ENCODE results near the gene TICAM2.

Gene TICAM2

GRCh38 chr5:115578657-115579056 is 23.6 kb downstream of the TICAM2 start:
- no peaks in the 10 kb centered on the region for H3K27me3 ChIP-seq (ENCODE audit: low read length)
- H2AFZ ChIP-seq (ENCODE audit: low read depth, low read length, severe bottlenecking), result no peak overlapping the region
- no peaks in the 10 kb centered on the region for H3F3A ChIP-seq (ENCODE audit: insufficient read depth)
- no peak overlapping the region for H3K27ac ChIP-seq (ENCODE audit: low read depth, low read length)
- no peaks in the 10 kb centered on the region for H3K9me2 ChIP-seq (replicated peaks; ENCODE audit: insufficient read depth, low read length)
- H3K4me2 ChIP-seq (ENCODE audit: low read depth, low read length, poor library complexity, severe bottlenecking), result no peak overlapping the region
- no peak overlapping the region for H3K4me3 ChIP-seq (ENCODE audit: insufficient read depth, low read length, poor library complexity, severe bottlenecking)
- no peak for TF ChIP-seq CTCF (IDR thresholded peaks at IDR 0.05; ENCODE audit: insufficient read depth, low read length, poor library complexity, severe bottlenecking)
- TF ChIP-seq EZH2phosphoT487 (conservative IDR thresholded peaks at IDR 0.05; ENCODE audit: low read length), result no peak
- no peaks in the 10 kb centered on the region for H4K20me1 ChIP-seq (ENCODE audit: low read depth, low read length)
- H3K79me2 ChIP-seq (ENCODE audit: insufficient read depth, low read length), result no peaks in the 10 kb centered on the region
- no peak overlapping the region for H3K9ac ChIP-seq (ENCODE audit: low read length)
- no peaks in the 10 kb centered on the region for H3K36me3 ChIP-seq (ENCODE audit: low read length)
- H3K9me3 ChIP-seq (ENCODE audit: insufficient read depth, low read length), result no peaks in the 10 kb centered on the region

GRCh38 chr5:115577741-115578140 is 24.5 kb downstream of the TICAM2 start:
- H3K79me2 ChIP-seq (ENCODE audit: insufficient read depth, low read length), result no peaks in the 10 kb centered on the region
- H2AFZ ChIP-seq (ENCODE audit: low read depth, low read length, severe bottlenecking), result no peak overlapping the region
- H3K36me3 ChIP-seq (ENCODE audit: low read length), result no peaks in the 10 kb centered on the region
- H3K4me2 ChIP-seq (ENCODE audit: low read depth, low read length, poor library complexity, severe bottlenecking), result no peak overlapping the region
- H4K20me1 ChIP-seq (ENCODE audit: low read depth, low read length), result no peaks in the 10 kb centered on the region
- no peak overlapping the region for H3K9ac ChIP-seq (ENCODE audit: low read length)
- H3F3A ChIP-seq (ENCODE audit: insufficient read depth), result no peaks in the 10 kb centered on the region
- no peaks in the 10 kb centered on the region for H3K27me3 ChIP-seq (ENCODE audit: low read length)
- H3K9me2 ChIP-seq (replicated peaks; ENCODE audit: insufficient read depth, low read length), result no peaks in the 10 kb centered on the region
- TF ChIP-seq EZH2phosphoT487 (conservative IDR thresholded peaks at IDR 0.05; ENCODE audit: low read length), result no peak
- no peak for TF ChIP-seq CTCF (IDR thresholded peaks at IDR 0.05; ENCODE audit: insufficient read depth, low read length, poor library complexity, severe bottlenecking)
- H3K9me3 ChIP-seq (ENCODE audit: insufficient read depth, low read length), result no peaks in the 10 kb centered on the region
- H3K27ac ChIP-seq (ENCODE audit: low read depth, low read length), result no peak overlapping the region
- H3K4me3 ChIP-seq (ENCODE audit: insufficient read depth, low read length, poor library complexity, severe bottlenecking), result no peak overlapping the region

- Histone ChIP-seq H3K27ac (ENCODE audit: low read depth, low read length) (no peak overlapping the region), H3K4me2 (ENCODE audit: low read depth, low read length, poor library complexity, severe bottlenecking) (no peak overlapping the region), H2AFZ (ENCODE audit: low read depth, low read length, severe bottlenecking) (no peak overlapping the region), H3K9me3 (ENCODE audit: insufficient read depth, low read length) (no peaks in the 10 kb centered on the region), H3K79me2 (ENCODE audit: insufficient read depth, low read length) (no peaks in the 10 kb centered on the region), H4K20me1 (ENCODE audit: low read depth, low read length) (no peaks in the 10 kb centered on the region), H3K36me3 (ENCODE audit: low read length) (no peaks in the 10 kb centered on the region), H3K27me3 (ENCODE audit: low read length) (no peaks in the 10 kb centered on the region), H3K9ac (ENCODE audit: low read length) (no peak overlapping the region), H3K9me2 (replicated peaks; ENCODE audit: insufficient read depth, low read length) (no peaks in the 10 kb centered on the region), H3F3A (ENCODE audit: insufficient read depth) (no peaks in the 10 kb centered on the region), H3K4me3 (ENCODE audit: insufficient read depth, low read length, poor library complexity, severe bottlenecking) (no peak overlapping the region)
- no peak for TF ChIP-seq EZH2phosphoT487 (conservative IDR thresholded peaks at IDR 0.05; ENCODE audit: low read length)
- no peak for TF ChIP-seq CTCF (IDR thresholded peaks at IDR 0.05; ENCODE audit: insufficient read depth, low read length, poor library complexity, severe bottlenecking)
These were observed 24.9 kb downstream of the TICAM2 start for GRCh38 chr5:115577329-115577728.
